ENCODE measurements around the gene R3HDML.

Gene R3HDML

GRCh38 chr20:44364780-44365179 lies 27.9 kb downstream of the R3HDML start:
- no peak overlapping the region for H2AFZ ChIP-seq (ENCODE audit: low read depth)
- no peaks in the 10 kb centered on the region for H3K27me3 ChIP-seq (ENCODE audit: insufficient read depth, low read depth)
- H3K4me1 ChIP-seq (ENCODE audit: low read depth, poor library complexity, severe bottlenecking) = no peaks in the 10 kb centered on the region
- no peaks in the 10 kb centered on the region for H4K20me1 ChIP-seq (ENCODE audit: insufficient read depth)
- no peaks in the 10 kb centered on the region for H3K36me3 ChIP-seq (ENCODE audit: insufficient read depth)
- no peak for TF ChIP-seq CTCF (conservative IDR thresholded peaks at IDR 0.05; ENCODE audit: low read depth, low read length)
- H3K4me3 ChIP-seq (IDR thresholded peaks at IDR 0.05; ENCODE audit: insufficient read depth, low read depth, low read length) = no peak overlapping the region
- no peak overlapping the region for H3K4me2 ChIP-seq
- no peaks in the 10 kb centered on the region for H3K79me2 ChIP-seq (ENCODE audit: insufficient read depth, low read depth)
- no peak overlapping the region for H3K27ac ChIP-seq
- H3K9ac ChIP-seq = no peak overlapping the region

GRCh38 chr20:44367746-44368145 lies 30.9 kb downstream of the R3HDML start:
- Histone ChIP-seq H3K4me1 (ENCODE audit: low read depth, poor library complexity, severe bottlenecking) (no peaks in the 10 kb centered on the region), H4K20me1 (ENCODE audit: insufficient read depth) (no peaks in the 10 kb centered on the region), H3K79me2 (ENCODE audit: insufficient read depth, low read depth) (no peaks in the 10 kb centered on the region), H3K4me2 (no peak overlapping the region), H3K27ac (no peak overlapping the region), H3K4me3 (IDR thresholded peaks at IDR 0.05; ENCODE audit: insufficient read depth, low read depth, low read length) (no peak overlapping the region), H2AFZ (ENCODE audit: low read depth) (no peak overlapping the region), H3K9ac (no peak overlapping the region), H3K27me3 (ENCODE audit: insufficient read depth, low read depth) (no peaks in the 10 kb centered on the region), H3K36me3 (ENCODE audit: insufficient read depth) (no peaks in the 10 kb centered on the region)
- no peak for TF ChIP-seq CTCF (conservative IDR thresholded peaks at IDR 0.05; ENCODE audit: low read depth, low read length)

GRCh38 chr20:44370639-44371218 lies 33.9 kb downstream of the R3HDML start:
- Histone ChIP-seq H3K36me3 (ENCODE audit: insufficient read depth) (no peaks in the 10 kb centered on the region), H3K4me1 (ENCODE audit: low read depth, poor library complexity, severe bottlenecking) (no peaks in the 10 kb centered on the region), H3K9ac (no peak overlapping the region), H3K27ac (no peak overlapping the region), H3K27me3 (ENCODE audit: insufficient read depth, low read depth) (no peaks in the 10 kb centered on the region), H3K79me2 (ENCODE audit: insufficient read depth, low read depth) (no peaks in the 10 kb centered on the region), H3K4me3 (IDR thresholded peaks at IDR 0.05; ENCODE audit: insufficient read depth, low read depth, low read length) (no peak overlapping the region), H2AFZ (ENCODE audit: low read depth) (no peak overlapping the region), H3K4me2 (no peak overlapping the region), H4K20me1 (ENCODE audit: insufficient read depth) (no peaks in the 10 kb centered on the region)
- no peak for TF ChIP-seq CTCF (conservative IDR thresholded peaks at IDR 0.05; ENCODE audit: low read depth, low read length)

- H3K4me2 ChIP-seq = no peak overlapping the region
- no peak overlapping the region for H3K9ac ChIP-seq
- H4K20me1 ChIP-seq (ENCODE audit: insufficient read depth) = no peaks in the 10 kb centered on the region
- H3K27ac ChIP-seq = no peak overlapping the region
- no peak for TF ChIP-seq CTCF (conservative IDR thresholded peaks at IDR 0.05; ENCODE audit: low read depth, low read length)
- no peaks in the 10 kb centered on the region for H3K79me2 ChIP-seq (ENCODE audit: insufficient read depth, low read depth)
- H3K4me3 ChIP-seq (IDR thresholded peaks at IDR 0.05; ENCODE audit: insufficient read depth, low read depth, low read length) = no peak overlapping the region
- H2AFZ ChIP-seq (ENCODE audit: low read depth) = no peak overlapping the region
- no peaks in the 10 kb centered on the region for H3K4me1 ChIP-seq (ENCODE audit: low read depth, poor library complexity, severe bottlenecking)
- no peaks in the 10 kb centered on the region for H3K36me3 ChIP-seq (ENCODE audit: insufficient read depth)
- H3K27me3 ChIP-seq (ENCODE audit: insufficient read depth, low read depth) = no peaks in the 10 kb centered on the region
Measured at GRCh38 chr20:44382641-44383040, 45.8 kb downstream of the R3HDML start.

Measured in KMS-11 (cell line).